Neural cell (in vitro differentiated cells): Measurements from ENCODE around the gene JOSD1. TPM values are rescaled to one million over a fixed set of nuclear protein-coding genes. Genes with fewer than 3 reads are reported as not detected.

Experiments
- H2AFZ ChIP-seq: fragments of 200-600, 300-800 bp; sonication (generic), shearing (Covaris generic); 2 replicates; pipeline ENCODE4 v1.6.0; 2014; ENCODE audit warnings: low read depth, mild to moderate bottlenecking, antibody characterized with exemption, low read length, moderate library complexity
- H3F3A ChIP-seq: fragments of 200-600 bp; shearing (Covaris generic); 2 replicates; pipeline ENCODE4 v1.6.1; 2016; ENCODE audit warnings: mild to moderate bottlenecking, moderate library complexity, mixed read lengths, antibody characterized with exemption, low read length; ENCODE audit not compliant: insufficient read depth, poor library complexity, severe bottlenecking
- H3K27ac ChIP-seq: fragments of 200-600, 300-800 bp; sonication (generic), shearing (Covaris generic); 2 replicates; pipeline ENCODE4 v1.5.1; 2014; ENCODE audit warnings: mild to moderate bottlenecking, low read length, moderate library complexity
- H3K27me3 ChIP-seq: fragments of 300-800, 200-600 bp; sonication (generic), shearing (Covaris generic); 2 replicates; pipeline ENCODE4 v1.6.0; 2014; ENCODE audit warnings: mild to moderate bottlenecking, low read depth, low read length, moderate library complexity; ENCODE audit not compliant: insufficient read depth
- H3K36me3 ChIP-seq: fragments of 300-800, 200-600 bp; sonication (generic), shearing (Covaris generic); 2 replicates; pipeline ENCODE4 v1.5.1; 2014; ENCODE audit warnings: mild to moderate bottlenecking, antibody characterized with exemption, low read length, moderate library complexity; ENCODE audit not compliant: insufficient read depth
- H3K4me2 ChIP-seq: fragments of 300-800, 200-600 bp; sonication (generic), shearing (Covaris generic); 2 replicates; pipeline ENCODE4 v1.6.0; 2014; ENCODE audit warnings: mild to moderate bottlenecking, low read length
- H3K4me3 ChIP-seq: fragments of 300-800, 200-600 bp; sonication (generic), shearing (Covaris generic); 2 replicates; pipeline ENCODE4 v1.5.1; 2014; ENCODE audit warnings: mild to moderate bottlenecking, low read length, moderate library complexity
- H3K79me2 ChIP-seq: fragments of 200-600 bp; shearing (Covaris generic); replicated peaks from 2 replicates; pipeline ENCODE4 v1.6.0; 2014; ENCODE audit warnings: mild to moderate bottlenecking, low read length, moderate library complexity; ENCODE audit not compliant: insufficient read depth
- H3K9ac ChIP-seq: fragments of 300-800, 200-600 bp; sonication (generic), shearing (Covaris generic); 2 replicates; pipeline ENCODE4 v1.6.1; 2016; ENCODE audit warnings: mild to moderate bottlenecking, low read length, mixed read lengths
- H3K9me2 ChIP-seq: fragments of 200-600 bp; shearing (Covaris generic); 2 replicates; pipeline ENCODE4 v1.6.1; 2016; ENCODE audit warnings: mild to moderate bottlenecking, low read length, mixed read lengths; ENCODE audit not compliant: insufficient read depth
- H3K9me3 ChIP-seq: fragments of 200-600, 300-800 bp; sonication (generic), shearing (Covaris generic); 2 replicates; pipeline ENCODE4 v1.6.1; 2016; ENCODE audit warnings: mild to moderate bottlenecking, mixed run types, low read length, moderate library complexity, mixed read lengths
- H4K20me1 ChIP-seq: fragments of 200-600 bp; shearing (Covaris generic); 2 replicates; pipeline ENCODE4 v1.6.1; 2016; ENCODE audit warnings: mild to moderate bottlenecking, mixed run types; ENCODE audit not compliant: insufficient read depth
- EP300 ChIP-seq: fragments of 450-650 bp; conservative IDR thresholded peaks from 2 replicates; pipeline ENCODE4 v1.6.1; 2014; ENCODE audit warnings: antibody characterized with exemption, mild to moderate bottlenecking, moderate library complexity; ENCODE audit not compliant: poor library complexity, severe bottlenecking
- EZH2 ChIP-seq: fragments of 200-600, 300-800 bp; shearing (Covaris generic), sonication (generic); IDR thresholded peaks from 2 replicates; pipeline ENCODE4 v1.6.1; 2014; ENCODE audit warnings: antibody characterized with exemption, low read length, borderline replicate concordance, mild to moderate bottlenecking; ENCODE audit not compliant: insufficient read depth, poor library complexity, severe bottlenecking
- MXI1 ChIP-seq: fragments of 450-650 bp; conservative IDR thresholded peaks from 2 replicates; pipeline ENCODE4 v1.6.1; 2014; ENCODE audit warnings: antibody characterized with exemption, mild to moderate bottlenecking; ENCODE audit not compliant: poor library complexity, severe bottlenecking
- POLR2AphosphoS5 ChIP-seq: IDR thresholded peaks from 2 replicates; pipeline ENCODE4 v1.6.1; 2012
- RAD21 ChIP-seq: fragments of 450-650 bp; conservative IDR thresholded peaks from 2 replicates; pipeline ENCODE4 v1.6.1; 2014; ENCODE audit warnings: antibody characterized with exemption, mild to moderate bottlenecking, moderate library complexity
- SMC3 ChIP-seq: fragments of 450-650 bp; conservative IDR thresholded peaks from 2 replicates; pipeline ENCODE4 v1.6.1; 2014; ENCODE audit warnings: antibody characterized with exemption, mild to moderate bottlenecking, moderate library complexity; ENCODE audit not compliant: poor library complexity
- TAF1 ChIP-seq: IDR thresholded peaks from 2 replicates; pipeline ENCODE4 v1.6.1; 2012; ENCODE audit warnings: low read depth
- polyA plus RNA-seq: library from polyadenylated mRNA; depleted of rRNA; stranded (reverse); fragments of >200 nt; gene quantifications from 2 replicates; pipeline ENCODE4 v1.2.3, GENCODE V29; 2014
- TF ChIP-seq, protein P1 (sequence below): IDR thresholded peaks from 2 replicates; pipeline ENCODE4 v1.6.1; 2012; ENCODE audit warnings: borderline replicate concordance
- TF ChIP-seq, protein P2 (sequence below): fragments of 450-650 bp; IDR thresholded peaks from 2 replicates; pipeline ENCODE4 v1.5.1; 2014; ENCODE audit warnings: antibody characterized with exemption, mild to moderate bottlenecking, moderate library complexity; ENCODE audit not compliant: poor library complexity, severe bottlenecking

JOSD1 gene
- polyA plus RNA-seq, 1 donor from 2014 or later, result 71.3 TPM

- H3K9me2 ChIP-seq, result no peaks in the 10 kb centered on the region
- no peaks in the 10 kb centered on the region for H3K36me3 ChIP-seq
- peaks cover 23% of the 10 kb centered on the region for H3K79me2 ChIP-seq
- H3K4me2 ChIP-seq, result peak overlapping the region; percentile 41
- H2AFZ ChIP-seq, result peak overlapping the region; percentile 62
- peak overlapping the region; percentile 97 for H3K9ac ChIP-seq
- no peaks in the 10 kb centered on the region for H3F3A ChIP-seq
- TF ChIP-seq, protein P1, sequence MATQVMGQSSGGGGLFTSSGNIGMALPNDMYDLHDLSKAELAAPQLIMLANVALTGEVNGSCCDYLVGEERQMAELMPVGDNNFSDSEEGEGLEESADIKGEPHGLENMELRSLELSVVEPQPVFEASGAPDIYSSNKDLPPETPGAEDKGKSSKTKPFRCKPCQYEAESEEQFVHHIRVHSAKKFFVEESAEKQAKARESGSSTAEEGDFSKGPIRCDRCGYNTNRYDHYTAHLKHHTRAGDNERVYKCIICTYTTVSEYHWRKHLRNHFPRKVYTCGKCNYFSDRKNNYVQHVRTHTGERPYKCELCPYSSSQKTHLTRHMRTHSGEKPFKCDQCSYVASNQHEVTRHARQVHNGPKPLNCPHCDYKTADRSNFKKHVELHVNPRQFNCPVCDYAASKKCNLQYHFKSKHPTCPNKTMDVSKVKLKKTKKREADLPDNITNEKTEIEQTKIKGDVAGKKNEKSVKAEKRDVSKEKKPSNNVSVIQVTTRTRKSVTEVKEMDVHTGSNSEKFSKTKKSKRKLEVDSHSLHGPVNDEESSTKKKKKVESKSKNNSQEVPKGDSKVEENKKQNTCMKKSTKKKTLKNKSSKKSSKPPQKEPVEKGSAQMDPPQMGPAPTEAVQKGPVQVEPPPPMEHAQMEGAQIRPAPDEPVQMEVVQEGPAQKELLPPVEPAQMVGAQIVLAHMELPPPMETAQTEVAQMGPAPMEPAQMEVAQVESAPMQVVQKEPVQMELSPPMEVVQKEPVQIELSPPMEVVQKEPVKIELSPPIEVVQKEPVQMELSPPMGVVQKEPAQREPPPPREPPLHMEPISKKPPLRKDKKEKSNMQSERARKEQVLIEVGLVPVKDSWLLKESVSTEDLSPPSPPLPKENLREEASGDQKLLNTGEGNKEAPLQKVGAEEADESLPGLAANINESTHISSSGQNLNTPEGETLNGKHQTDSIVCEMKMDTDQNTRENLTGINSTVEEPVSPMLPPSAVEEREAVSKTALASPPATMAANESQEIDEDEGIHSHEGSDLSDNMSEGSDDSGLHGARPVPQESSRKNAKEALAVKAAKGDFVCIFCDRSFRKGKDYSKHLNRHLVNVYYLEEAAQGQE, result no peak
- TF ChIP-seq POLR2AphosphoS5, result no peak
- TF ChIP-seq TAF1, result no peak
- no peak for TF ChIP-seq MXI1
- TF ChIP-seq SMC3, result no peak
- TF ChIP-seq EZH2, result no peak
- TF ChIP-seq RAD21, result no peak
- TF ChIP-seq, protein P2, sequence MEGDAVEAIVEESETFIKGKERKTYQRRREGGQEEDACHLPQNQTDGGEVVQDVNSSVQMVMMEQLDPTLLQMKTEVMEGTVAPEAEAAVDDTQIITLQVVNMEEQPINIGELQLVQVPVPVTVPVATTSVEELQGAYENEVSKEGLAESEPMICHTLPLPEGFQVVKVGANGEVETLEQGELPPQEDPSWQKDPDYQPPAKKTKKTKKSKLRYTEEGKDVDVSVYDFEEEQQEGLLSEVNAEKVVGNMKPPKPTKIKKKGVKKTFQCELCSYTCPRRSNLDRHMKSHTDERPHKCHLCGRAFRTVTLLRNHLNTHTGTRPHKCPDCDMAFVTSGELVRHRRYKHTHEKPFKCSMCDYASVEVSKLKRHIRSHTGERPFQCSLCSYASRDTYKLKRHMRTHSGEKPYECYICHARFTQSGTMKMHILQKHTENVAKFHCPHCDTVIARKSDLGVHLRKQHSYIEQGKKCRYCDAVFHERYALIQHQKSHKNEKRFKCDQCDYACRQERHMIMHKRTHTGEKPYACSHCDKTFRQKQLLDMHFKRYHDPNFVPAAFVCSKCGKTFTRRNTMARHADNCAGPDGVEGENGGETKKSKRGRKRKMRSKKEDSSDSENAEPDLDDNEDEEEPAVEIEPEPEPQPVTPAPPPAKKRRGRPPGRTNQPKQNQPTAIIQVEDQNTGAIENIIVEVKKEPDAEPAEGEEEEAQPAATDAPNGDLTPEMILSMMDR, result no peak
- TF ChIP-seq EP300, result no peak
- peak overlapping the region; percentile 98 for H3K27ac ChIP-seq
- peak overlapping the region; percentile 80 for H3K4me3 ChIP-seq
- no peaks in the 10 kb centered on the region for H3K9me3 ChIP-seq
- no peaks in the 10 kb centered on the region for H4K20me1 ChIP-seq
- no peaks in the 10 kb centered on the region for H3K27me3 ChIP-seq
Measured at GRCh38 chr22:38655519-38656255, 45.1 kb downstream of the JOSD1 start.

DNA sequence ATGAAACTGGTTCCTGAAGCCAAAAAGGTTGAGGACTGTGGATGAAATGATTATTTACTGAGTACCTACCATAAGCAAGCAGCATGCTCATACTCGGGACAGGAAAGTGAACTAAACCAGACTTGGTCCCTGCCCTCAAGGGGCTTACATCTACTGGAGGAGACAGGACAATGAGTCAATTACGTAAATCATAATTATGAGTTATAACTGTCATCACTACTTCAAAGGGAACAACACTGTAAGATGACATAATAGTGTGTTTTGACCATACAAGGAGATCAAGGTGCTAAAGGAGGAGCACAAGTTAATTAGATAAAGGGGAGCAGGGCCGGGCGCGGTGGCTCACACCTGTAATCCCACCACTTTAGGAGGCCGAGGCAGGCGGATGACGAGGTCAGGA, 47.0 kb downstream of the JOSD1 start:
- H3K4me2 ChIP-seq, result no peak overlapping the region
- H3K9ac ChIP-seq, result no peak overlapping the region
- no peak for TF ChIP-seq TAF1
- TF ChIP-seq, protein P2, result no peak
- TF ChIP-seq POLR2AphosphoS5, result no peak
- TF ChIP-seq EZH2, result no peak
- H3K27me3 ChIP-seq, result no peaks in the 10 kb centered on the region
- H3K27ac ChIP-seq, result no peak overlapping the region
- H3K36me3 ChIP-seq, result no peaks in the 10 kb centered on the region
- no peak overlapping the region for H3K4me3 ChIP-seq
- no peaks in the 10 kb centered on the region for H3K9me3 ChIP-seq
- H3K9me2 ChIP-seq, result no peaks in the 10 kb centered on the region
- peaks cover 19% of the 10 kb centered on the region for H3K79me2 ChIP-seq
- H4K20me1 ChIP-seq, result no peaks in the 10 kb centered on the region
- H3F3A ChIP-seq, result no peaks in the 10 kb centered on the region
- H2AFZ ChIP-seq, result no peak overlapping the region
